ENCODE measurements around the gene ALOX15B.

DNA sequence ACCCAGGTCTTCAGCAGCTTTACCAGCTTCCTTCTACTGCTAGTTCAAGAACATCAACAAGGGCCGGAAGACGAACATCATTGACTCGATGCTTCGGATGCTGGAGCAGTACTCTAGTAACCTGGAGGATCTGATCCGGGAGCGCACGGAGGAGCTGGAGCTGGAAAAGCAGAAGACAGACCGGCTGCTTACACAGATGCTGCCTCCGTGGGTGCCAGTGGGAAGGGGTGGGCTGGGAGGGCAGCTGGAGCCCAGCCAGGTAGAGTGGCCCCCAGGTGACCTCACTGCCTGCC is 24.4 kb upstream of the ALOX15B start:
- TF ChIP-seq POLR2AphosphoS5 (IDR thresholded peaks at IDR 0.05; ENCODE audit: low read depth, low read length) (no peak), PHF8 (CRISPR knock-in tag; IDR thresholded peaks at IDR 0.05) (no peak), HMGA1 (CRISPR knock-in tag; conservative IDR thresholded peaks at IDR 0.05) (no peak), TP53 (CRISPR knock-in tag; conservative IDR thresholded peaks at IDR 0.05) (no peak), CTCF (CRISPR knock-in tag; IDR thresholded peaks at IDR 0.05) (no peak), ZNF253 (CRISPR knock-in tag; IDR thresholded peaks at IDR 0.05; ENCODE audit: borderline replicate concordance) (no peak)
